Measurements from ENCODE around the gene KHNYN. TPM values are rescaled to one million over a fixed set of nuclear protein-coding genes. Genes with fewer than 3 reads are reported as not detected.

Gene KHNYN
- total and polyA plus RNA-seq, 2 experiments from 2014 or later: 15.3 to 36.2 TPM

- WGBS, 2 experiments (ENCODE audit: low coverage in 1 of 2, low lambda C conversion rate in 2 of 2, missing lambda C conversion rate in 2 of 2): 67 to 68% methylated on average over 11 of the region's 11 CpGs
- Histone ChIP-seq H3K4me2 (ENCODE audit: unreplicated experiment) (no peak overlapping the region), H3K79me2 (ENCODE audit: insufficient read depth) (no peaks in the 10 kb centered on the region), H3K9me2 (ENCODE audit: insufficient read depth) (no peaks in the 10 kb centered on the region), H2AFZ (no peak overlapping the region), H3K4me1 (ENCODE audit: insufficient read depth) (no peaks in the 10 kb centered on the region), H3K27me3 (replicated peaks; ENCODE audit: insufficient read depth) (no peaks in the 10 kb centered on the region), H3K9ac (no peak overlapping the region), H3K4me3 (no peak overlapping the region), H3K36me3 (ENCODE audit: low read depth) (no peaks in the 10 kb centered on the region), H4K20me1 (ENCODE audit: insufficient read depth) (no peaks in the 10 kb centered on the region), H3K27ac (no peak overlapping the region), H3F3A (ENCODE audit: insufficient read depth) (no peaks in the 10 kb centered on the region), H3K9me3 (ENCODE audit: low read depth) (no peaks in the 10 kb centered on the region)
- DNase-seq: peak; percentile 64
- in situ Hi-C loops (cut with MboI): no loop called here
- no peak for TF ChIP-seq EZH2 (IDR thresholded peaks at IDR 0.05; ENCODE audit: insufficient read depth, poor library complexity, severe bottlenecking)
- no peak for TF ChIP-seq EZH2phosphoT487 (IDR thresholded peaks at IDR 0.05; ENCODE audit: insufficient read depth, low read depth)
Observed at GRCh38 chr14:24389226-24389848, 40.4 kb upstream of the KHNYN start.

- TF ChIP-seq EZH2 (IDR thresholded peaks at IDR 0.05; ENCODE audit: insufficient read depth, poor library complexity, severe bottlenecking): no peak
- TF ChIP-seq EZH2phosphoT487 (IDR thresholded peaks at IDR 0.05; ENCODE audit: insufficient read depth, low read depth): no peak
- H4K20me1 ChIP-seq (ENCODE audit: insufficient read depth): no peaks in the 10 kb centered on the region
- H3K36me3 ChIP-seq (ENCODE audit: low read depth): no peaks in the 10 kb centered on the region
- H3K9me2 ChIP-seq (ENCODE audit: insufficient read depth): no peaks in the 10 kb centered on the region
- no peaks in the 10 kb centered on the region for H3K79me2 ChIP-seq (ENCODE audit: insufficient read depth)
- H3K4me1 ChIP-seq (ENCODE audit: insufficient read depth): peaks cover under 1% of the 10 kb centered on the region; the same call in 1 of the 2 replicates
- H3K27me3 ChIP-seq (replicated peaks; ENCODE audit: insufficient read depth): no peaks in the 10 kb centered on the region
- H3K4me2 ChIP-seq (ENCODE audit: unreplicated experiment): no peak overlapping the region
- no peak overlapping the region for H3K9ac ChIP-seq
- 66 to 68% methylated on average over 6 of the region's 6 CpGs for WGBS, 2 experiments (ENCODE audit: low coverage in 1 of 2, low lambda C conversion rate in 2 of 2, missing lambda C conversion rate in 2 of 2)
- H3K27ac ChIP-seq: no peak overlapping the region
- no peaks in the 10 kb centered on the region for H3K9me3 ChIP-seq (ENCODE audit: low read depth)
- no peak overlapping the region for H3K4me3 ChIP-seq
- no peaks in the 10 kb centered on the region for H3F3A ChIP-seq (ENCODE audit: insufficient read depth)
- no peak for DNase-seq
- in situ Hi-C loops (cut with MboI): no loop called here
- H2AFZ ChIP-seq: no peak overlapping the region
Observed at GRCh38 chr14:24390701-24391468, 38.9 kb upstream of the KHNYN start.

GRCh38 chr14:24392325-24393091 lies 37.2 kb upstream of the KHNYN start:
- Histone ChIP-seq H3K9ac (no peak overlapping the region), H3K4me2 (ENCODE audit: unreplicated experiment) (no peak overlapping the region), H2AFZ (peak overlapping the region; percentile 13; the same call in 1 of the 2 replicates), H3K79me2 (ENCODE audit: insufficient read depth) (no peaks in the 10 kb centered on the region), H3K9me3 (ENCODE audit: low read depth) (no peaks in the 10 kb centered on the region), H3K27ac (no peak overlapping the region), H3K4me1 (ENCODE audit: insufficient read depth) (peaks cover 9% of the 10 kb centered on the region; the same call in 1 of the 2 replicates), H3K4me3 (no peak overlapping the region), H3K27me3 (replicated peaks; ENCODE audit: insufficient read depth) (no peaks in the 10 kb centered on the region), H3F3A (ENCODE audit: insufficient read depth) (no peaks in the 10 kb centered on the region), H3K9me2 (ENCODE audit: insufficient read depth) (no peaks in the 10 kb centered on the region), H3K36me3 (ENCODE audit: low read depth) (no peaks in the 10 kb centered on the region), H4K20me1 (ENCODE audit: insufficient read depth) (no peaks in the 10 kb centered on the region)
- DNase-seq: peak; percentile 58
- TF ChIP-seq EZH2 (IDR thresholded peaks at IDR 0.05; ENCODE audit: insufficient read depth, poor library complexity, severe bottlenecking): no peak
- TF ChIP-seq EZH2phosphoT487 (IDR thresholded peaks at IDR 0.05; ENCODE audit: insufficient read depth, low read depth): no peak
- in situ Hi-C loops (cut with MboI): no loop called here
- WGBS, 2 experiments (ENCODE audit: low coverage in 1 of 2, low lambda C conversion rate in 2 of 2, missing lambda C conversion rate in 2 of 2): 63 to 64% methylated on average over 8 of the region's 8 CpGs

- Histone ChIP-seq H3K79me2 (ENCODE audit: insufficient read depth) (no peaks in the 10 kb centered on the region), H3K4me3 (no peak overlapping the region), H3K36me3 (ENCODE audit: low read depth) (no peaks in the 10 kb centered on the region), H3K4me1 (ENCODE audit: insufficient read depth) (peaks cover 9% of the 10 kb centered on the region; the same call in 1 of the 2 replicates), H3K9me2 (ENCODE audit: insufficient read depth) (no peaks in the 10 kb centered on the region), H2AFZ (no peak overlapping the region), H3K4me2 (ENCODE audit: unreplicated experiment) (no peak overlapping the region), H3F3A (ENCODE audit: insufficient read depth) (no peaks in the 10 kb centered on the region), H3K27me3 (replicated peaks; ENCODE audit: insufficient read depth) (no peaks in the 10 kb centered on the region), H3K9me3 (ENCODE audit: low read depth) (no peaks in the 10 kb centered on the region), H4K20me1 (ENCODE audit: insufficient read depth) (no peaks in the 10 kb centered on the region), H3K9ac (no peak overlapping the region), H3K27ac (no peak overlapping the region)
- in situ Hi-C loops (cut with MboI): no loop called here
- TF ChIP-seq EZH2 (IDR thresholded peaks at IDR 0.05; ENCODE audit: insufficient read depth, poor library complexity, severe bottlenecking) (no peak), EZH2phosphoT487 (IDR thresholded peaks at IDR 0.05; ENCODE audit: insufficient read depth, low read depth) (no peak)
- 33% methylated on average over 3 of the region's 3 CpGs for WGBS, 2 experiments (ENCODE audit: low coverage in 1 of 2, low lambda C conversion rate in 2 of 2, missing lambda C conversion rate in 2 of 2)
- no peak for DNase-seq
Observed at GRCh38 chr14:24394275-24394674, 35.5 kb upstream of the KHNYN start.

Measured in GM23248 (cell line).